Thoracic aorta (tissue), 2 donors: ENCODE data around the gene DUSP5. TPM values are rescaled to one million over a fixed set of nuclear protein-coding genes. Genes with fewer than 3 reads are reported as not detected.

ENCODE experiments used
- ATAC-seq: fragments of 150-250 bp; one replicate; pipeline ENCODE4 v1.8.0; 2017; ENCODE audit warnings: low read depth; ENCODE audit not compliant: insufficient number of reproducible peaks, low FRiP score
- DNase-seq: peaks from one replicate; pipeline ENCODE4 v3.0.0-alpha.2; 2020; ENCODE audit warnings: low spot score
- H3K27ac ChIP-seq, 2 donors: fragments of 200-600 bp; sonication (generic); 1 replicate in 1 of 2; 2 replicates in 1 of 2; pipeline ENCODE4 v1.5.1; 2016; ENCODE audit warnings: mild to moderate bottlenecking in 2 of 2, moderate library complexity in 2 of 2
- H3K27me3 ChIP-seq: fragments of 200-600 bp; sonication (generic); replicated peaks from 2 replicates; pipeline ENCODE4 v1.6.0; 2016; ENCODE audit warnings: mild to moderate bottlenecking; ENCODE audit not compliant: insufficient read depth
- H3K36me3 ChIP-seq: fragments of 200-600 bp; sonication (generic); one replicate; pipeline ENCODE4 v1.5.1; 2016
- H3K4me1 ChIP-seq, 2 donors: fragments of 200-600 bp; sonication (generic); 1 replicate in 1 of 2; 2 replicates in 1 of 2; pipeline versions ENCODE4 v1.5.1 to v1.6.0; 2016; ENCODE audit warnings: low read depth in 2 of 2, mild to moderate bottlenecking in 1 of 2; ENCODE audit not compliant: control insufficient read depth in 1 of 2
- H3K4me3 ChIP-seq: fragments of 200-600 bp; sonication (generic); 2 replicates; pipeline ENCODE4 v1.5.1; 2016; ENCODE audit warnings: mild to moderate bottlenecking
- H3K9me3 ChIP-seq: fragments of 200-600 bp; sonication (generic); 2 replicates; pipeline ENCODE4 v1.5.1; 2016
- total RNA-seq, 2 donors: library from RNA; depleted of rRNA; stranded (reverse); fragments of >200 nt; gene quantifications; one replicate each; pipeline versions ENCODE4 v1.1.0 to v1.2.3, GENCODE V29; 2016
- TF ChIP-seq, protein P1 (sequence below): fragments of 200-600 bp; sonication (generic); IDR thresholded peaks from one replicate; pipeline ENCODE4 v1.5.1; 2019; ENCODE audit warnings: antibody characterized with exemption

The DUSP5 gene
- total RNA-seq, 2 donors from 2014 or later, result 12.7 to 13.1 TPM

GRCh38 chr10:110514848-110515247 lies 17.1 kb downstream of the DUSP5 start:
- Histone ChIP-seq H3K9me3 (no peaks in the 10 kb centered on the region), H3K36me3 (no peaks in the 10 kb centered on the region), H3K4me1 (no peaks in the 10 kb centered on the region), H3K4me3 (no peak overlapping the region), H3K27ac (no peak overlapping the region), H3K27me3 (no peaks in the 10 kb centered on the region)
- DNase-seq (no peak), ATAC-seq (no peak)
- TF ChIP-seq, protein P1, sequence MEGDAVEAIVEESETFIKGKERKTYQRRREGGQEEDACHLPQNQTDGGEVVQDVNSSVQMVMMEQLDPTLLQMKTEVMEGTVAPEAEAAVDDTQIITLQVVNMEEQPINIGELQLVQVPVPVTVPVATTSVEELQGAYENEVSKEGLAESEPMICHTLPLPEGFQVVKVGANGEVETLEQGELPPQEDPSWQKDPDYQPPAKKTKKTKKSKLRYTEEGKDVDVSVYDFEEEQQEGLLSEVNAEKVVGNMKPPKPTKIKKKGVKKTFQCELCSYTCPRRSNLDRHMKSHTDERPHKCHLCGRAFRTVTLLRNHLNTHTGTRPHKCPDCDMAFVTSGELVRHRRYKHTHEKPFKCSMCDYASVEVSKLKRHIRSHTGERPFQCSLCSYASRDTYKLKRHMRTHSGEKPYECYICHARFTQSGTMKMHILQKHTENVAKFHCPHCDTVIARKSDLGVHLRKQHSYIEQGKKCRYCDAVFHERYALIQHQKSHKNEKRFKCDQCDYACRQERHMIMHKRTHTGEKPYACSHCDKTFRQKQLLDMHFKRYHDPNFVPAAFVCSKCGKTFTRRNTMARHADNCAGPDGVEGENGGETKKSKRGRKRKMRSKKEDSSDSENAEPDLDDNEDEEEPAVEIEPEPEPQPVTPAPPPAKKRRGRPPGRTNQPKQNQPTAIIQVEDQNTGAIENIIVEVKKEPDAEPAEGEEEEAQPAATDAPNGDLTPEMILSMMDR, result no peak

DNA sequence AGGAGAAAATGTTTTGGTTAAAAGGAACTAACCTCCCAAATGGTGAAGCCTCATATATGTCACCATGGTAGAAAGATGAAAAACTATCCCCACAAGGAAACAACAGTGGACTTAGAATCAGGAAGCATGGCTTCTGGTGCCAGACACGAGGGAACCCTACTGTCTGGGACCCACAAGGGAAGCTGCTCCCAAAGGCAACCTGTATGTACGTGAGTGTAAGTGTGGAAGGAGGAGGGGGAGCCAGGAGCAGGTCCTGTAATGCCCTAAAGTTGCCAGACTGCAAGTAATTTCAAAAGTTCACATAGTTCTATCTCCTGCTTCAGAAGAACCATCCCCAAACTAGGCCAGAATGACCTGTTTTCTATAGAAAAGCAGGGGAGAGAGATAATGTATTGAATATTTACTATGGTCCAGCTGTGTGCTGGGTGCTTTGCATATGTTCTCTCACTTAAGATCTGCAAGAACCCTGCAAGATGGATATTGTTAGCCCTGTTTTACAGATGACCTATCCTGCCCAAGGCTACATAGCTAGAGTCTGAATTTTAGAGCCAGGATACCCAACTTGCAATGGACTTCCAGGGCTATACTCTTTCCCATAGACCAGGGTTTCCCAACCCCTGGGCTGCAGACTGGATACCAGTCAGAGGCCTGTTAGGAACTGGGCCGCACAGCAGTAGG lies 19.2 kb downstream of the DUSP5 start:
- DNase-seq, result no peak
- Histone ChIP-seq H3K4me3 (no peak overlapping the region), H3K4me1 (no peaks in the 10 kb centered on the region), H3K36me3 (no peaks in the 10 kb centered on the region), H3K9me3 (no peaks in the 10 kb centered on the region), H3K27ac (no peak overlapping the region), H3K27me3 (no peaks in the 10 kb centered on the region)
- ATAC-seq, result no peak
- TF ChIP-seq, protein P1, result no peak

GRCh38 chr10:110522365-110522988 lies 24.8 kb downstream of the DUSP5 start:
- ATAC-seq (no peak), DNase-seq (no peak)
- H3K9me3 ChIP-seq, result no peaks in the 10 kb centered on the region
- no peaks in the 10 kb centered on the region for H3K27me3 ChIP-seq
- TF ChIP-seq, protein P1, result no peak
- no peaks in the 10 kb centered on the region for H3K4me1 ChIP-seq
- H3K36me3 ChIP-seq, result no peaks in the 10 kb centered on the region
- no peak overlapping the region for H3K27ac ChIP-seq
- no peak overlapping the region for H3K4me3 ChIP-seq

DNA sequence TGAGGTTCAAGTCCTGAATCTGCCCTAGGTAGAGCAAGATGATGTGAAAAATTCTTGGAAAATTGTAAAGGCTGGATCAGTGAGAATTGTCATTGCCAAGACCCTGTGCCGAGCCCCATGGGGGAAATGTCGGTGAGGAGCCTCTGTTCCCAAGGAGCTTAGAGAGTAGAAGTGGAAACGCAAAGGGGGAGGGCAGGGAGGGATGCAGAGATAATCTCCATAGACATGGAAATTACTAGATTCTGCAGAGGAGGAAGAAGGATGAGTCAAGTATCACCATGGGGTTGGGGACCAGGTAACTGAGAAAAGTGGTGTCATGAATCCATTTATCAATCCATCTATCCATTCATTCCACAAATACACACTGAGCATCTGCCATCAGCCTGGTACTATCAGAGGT lies 26.0 kb downstream of the DUSP5 start:
- Histone ChIP-seq H3K36me3 (no peaks in the 10 kb centered on the region), H3K27ac (no peak overlapping the region), H3K4me1 (peaks cover 0 to 3% of the 10 kb centered on the region in 2 donors), H3K9me3 (no peaks in the 10 kb centered on the region), H3K27me3 (no peaks in the 10 kb centered on the region), H3K4me3 (no peak overlapping the region)
- DNase-seq, result no peak
- TF ChIP-seq, protein P1, result no peak
- ATAC-seq, result no peak

DNA sequence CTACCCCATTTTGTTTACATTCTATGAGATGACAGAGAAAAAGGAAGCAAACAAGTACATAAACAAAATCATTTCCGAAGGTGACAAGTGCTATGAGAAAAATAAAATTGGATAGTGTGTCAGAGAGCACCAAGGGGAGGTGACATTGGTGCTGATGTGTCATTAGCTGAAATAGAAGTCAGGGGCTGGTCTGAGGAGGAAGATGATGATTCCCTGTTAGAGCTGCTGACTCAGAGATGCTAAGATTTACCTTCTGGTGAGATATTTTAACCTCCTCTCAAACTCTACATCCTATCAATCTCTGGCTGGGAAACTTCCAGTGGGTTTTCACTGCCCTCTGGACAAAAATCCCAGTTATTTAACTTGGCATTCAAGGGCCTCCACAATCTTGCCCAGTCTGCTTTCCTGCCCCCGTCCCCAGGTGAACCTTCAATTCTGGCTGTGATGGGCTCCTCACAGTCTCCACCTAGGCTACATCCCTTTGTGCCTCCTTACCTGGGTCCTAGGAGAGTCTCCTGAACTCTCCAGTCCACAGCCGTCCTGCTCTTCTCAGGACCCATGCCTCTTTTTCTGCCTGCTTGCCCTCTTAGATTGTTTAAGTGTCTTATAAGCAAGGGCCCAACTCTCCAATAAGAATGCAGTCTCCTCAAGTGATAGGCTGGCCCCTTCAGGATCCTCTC lies 26.6 kb downstream of the DUSP5 start:
- Histone ChIP-seq H3K27ac (no peak overlapping the region), H3K9me3 (no peaks in the 10 kb centered on the region), H3K4me3 (no peak overlapping the region), H3K27me3 (no peaks in the 10 kb centered on the region), H3K4me1 (peaks cover 0 to 3% of the 10 kb centered on the region in 2 donors), H3K36me3 (no peaks in the 10 kb centered on the region)
- ATAC-seq (no peak), DNase-seq (no peak)
- TF ChIP-seq, protein P1, result no peak
